Adipocyte (in vitro differentiated cells): ENCODE data around the gene UCKL1.
A peak's percentile ranks its signal among the peaks of the same experiment; 100 is the strongest.

Experiments used
- DNase-seq: peaks from one replicate; pipeline ENCODE4 v3.0.0-alpha.2; 2015; ENCODE audit warnings: low read depth
- H3K27me3 ChIP-seq: replicated peaks from 2 replicates; pipeline ENCODE4 v1.7.0; 2013; ENCODE audit warnings: mild to moderate bottlenecking, low read length, moderate library complexity; ENCODE audit not compliant: control insufficient read depth, insufficient read depth
- H3K36me3 ChIP-seq: 2 replicates; pipeline ENCODE4 v1.7.0; 2013; ENCODE audit warnings: low read length, mild to moderate bottlenecking, moderate library complexity; ENCODE audit not compliant: control insufficient read depth, insufficient read depth, severe bottlenecking
- H3K4me1 ChIP-seq: 2 replicates; pipeline ENCODE4 v1.7.0; 2013; ENCODE audit warnings: mild to moderate bottlenecking, low read length, moderate library complexity; ENCODE audit not compliant: control insufficient read depth, insufficient read depth
- H3K4me3 ChIP-seq: 2 replicates; pipeline ENCODE4 v1.7.0; 2013; ENCODE audit warnings: mild to moderate bottlenecking, low read length, moderate library complexity
- H3K9ac ChIP-seq: 2 replicates; pipeline ENCODE4 v1.7.0; 2013; ENCODE audit warnings: mild to moderate bottlenecking, low read length, moderate library complexity
- H3K9me3 ChIP-seq: 2 replicates; pipeline ENCODE4 v1.7.0; 2013; ENCODE audit warnings: mild to moderate bottlenecking, low read length, moderate library complexity; ENCODE audit not compliant: control insufficient read depth

UCKL1 gene

DNA sequence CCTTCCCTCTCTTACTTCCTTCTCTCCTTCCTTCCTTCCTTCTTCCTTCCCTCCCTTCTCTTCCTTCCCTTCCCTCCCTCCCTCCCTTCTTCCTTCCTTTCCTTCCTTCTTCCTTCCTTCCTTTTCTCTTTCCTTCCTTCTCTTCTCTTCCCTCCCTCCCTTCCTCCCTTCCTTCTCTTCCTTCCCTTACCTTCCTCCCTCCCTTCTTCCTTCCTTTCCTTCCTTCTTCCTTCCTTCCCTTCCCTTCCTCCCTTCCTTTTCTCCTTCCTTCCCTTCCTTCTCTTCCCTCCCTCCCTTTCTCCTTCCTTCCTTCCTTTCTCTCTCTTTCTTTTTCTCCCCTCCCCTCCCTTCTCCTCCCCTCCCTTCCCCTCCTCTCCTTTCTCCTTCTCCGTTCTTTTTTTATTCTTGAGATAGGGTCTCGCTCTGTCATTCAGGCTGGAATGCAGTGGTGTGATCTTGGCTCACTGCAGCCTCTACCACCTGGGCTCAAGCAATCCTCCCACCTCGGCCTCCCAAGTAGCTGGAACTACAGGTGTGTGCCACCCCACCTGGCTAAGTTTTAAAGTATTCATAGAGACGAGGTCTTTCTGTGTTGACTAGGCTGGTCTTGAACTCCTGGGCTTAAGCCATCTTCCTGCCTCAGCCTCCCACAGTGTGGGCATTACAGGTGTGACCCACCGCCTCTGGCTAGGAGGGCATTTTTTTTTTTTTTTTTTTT, 14.7 kb upstream of the UCKL1 start:
- Histone ChIP-seq H3K4me1 (peaks cover 20% of the 10 kb centered on the region), H3K27me3 (no peaks in the 10 kb centered on the region), H3K4me3 (peak overlapping the region; percentile 84), H3K9me3 (no peaks in the 10 kb centered on the region), H3K9ac (peak overlapping the region; percentile 92), H3K36me3 (peaks cover 16% of the 10 kb centered on the region)
- no peak for DNase-seq

GRCh38 chr20:63969838-63970713, 13.9 kb upstream of the UCKL1 start, which contains the start of gene ZNF512B:
TSS of gene ZNF512B (minus strand) at chr20:63969930. CDS start at chr20:63967950, 1,980 bp downstream.
- DNase-seq: peak; percentile 88
- H3K27me3 ChIP-seq: no peaks in the 10 kb centered on the region
- no peaks in the 10 kb centered on the region for H3K9me3 ChIP-seq
- peak within 1 kb of the TSS; percentile 85 for H3K4me3 ChIP-seq
- H3K9ac ChIP-seq: peak within 1 kb of the TSS; percentile 92
- peaks cover 20% of the 10 kb centered on the region for H3K4me1 ChIP-seq
- H3K36me3 ChIP-seq: peaks cover 16% of the 10 kb centered on the region

GRCh38 chr20:63968928-63969760, 12.9 kb upstream of the UCKL1 start:
- no peaks in the 10 kb centered on the region for H3K27me3 ChIP-seq
- H3K9ac ChIP-seq: peak overlapping the region; percentile 91
- peak; percentile 44 for DNase-seq
- H3K4me1 ChIP-seq: peaks cover 18% of the 10 kb centered on the region
- no peaks in the 10 kb centered on the region for H3K9me3 ChIP-seq
- H3K36me3 ChIP-seq: peaks cover 21% of the 10 kb centered on the region
- peak overlapping the region; percentile 85 for H3K4me3 ChIP-seq

DNA sequence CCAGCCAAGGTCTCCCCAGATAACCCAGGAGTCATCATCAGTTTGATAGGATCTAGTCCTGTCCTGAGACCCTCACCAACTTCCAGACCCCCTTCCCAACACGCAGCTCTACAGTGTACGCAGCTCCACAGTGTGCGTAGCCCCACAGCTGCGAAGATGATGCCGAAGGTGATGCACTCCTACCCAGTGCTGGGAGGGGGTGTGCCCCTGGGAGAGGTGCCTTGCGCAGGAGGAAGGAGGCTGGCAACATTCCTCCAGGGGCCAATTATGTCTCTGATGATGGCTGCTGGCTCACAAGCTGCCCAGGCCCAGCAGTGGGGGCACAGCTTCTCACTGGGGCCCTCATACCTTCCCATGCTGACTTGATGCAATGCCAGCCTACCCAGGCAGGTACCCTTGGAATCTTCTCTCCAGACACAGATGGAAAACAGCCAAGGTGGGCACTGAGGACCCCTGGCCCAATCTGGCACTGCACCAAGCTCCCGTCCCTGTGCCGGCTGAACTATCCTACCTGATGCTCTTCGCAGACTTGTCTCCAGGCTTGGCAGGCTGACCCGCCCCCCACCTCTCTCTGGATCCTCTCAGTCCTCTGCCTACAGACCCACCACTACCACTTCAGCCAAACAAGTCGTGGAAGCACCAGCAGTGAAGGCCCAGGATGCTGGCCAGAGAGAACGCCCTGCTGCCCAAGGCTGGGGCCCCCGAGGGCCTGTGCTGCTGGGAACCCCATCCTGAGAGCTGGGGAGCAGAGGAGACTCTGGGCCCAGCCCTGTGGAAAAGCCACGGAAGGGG, 12.1 kb upstream of the UCKL1 start:
- Histone ChIP-seq H3K4me1 (peaks cover 16% of the 10 kb centered on the region), H3K9me3 (no peaks in the 10 kb centered on the region), H3K36me3 (peaks cover 29% of the 10 kb centered on the region), H3K4me3 (peak overlapping the region; percentile 85), H3K9ac (peak overlapping the region; percentile 91), H3K27me3 (no peaks in the 10 kb centered on the region)
- DNase-seq: no peak

GRCh38 chr20:63967330-63968135, 11.3 kb upstream of the UCKL1 start:
- peaks cover 16% of the 10 kb centered on the region for H3K4me1 ChIP-seq
- DNase-seq: no peak
- no peaks in the 10 kb centered on the region for H3K9me3 ChIP-seq
- no peak overlapping the region for H3K4me3 ChIP-seq
- H3K27me3 ChIP-seq: no peaks in the 10 kb centered on the region
- H3K36me3 ChIP-seq: peaks cover 36% of the 10 kb centered on the region
- peak overlapping the region; percentile 91 for H3K9ac ChIP-seq

- Histone ChIP-seq H3K9ac (no peak overlapping the region), H3K4me1 (peaks cover 16% of the 10 kb centered on the region), H3K9me3 (no peaks in the 10 kb centered on the region), H3K4me3 (no peak overlapping the region), H3K36me3 (peaks cover 42% of the 10 kb centered on the region), H3K27me3 (no peaks in the 10 kb centered on the region)
- DNase-seq: no peak
Measured at GRCh38 chr20:63966944-63967322, 10.7 kb upstream of the UCKL1 start.

DNA sequence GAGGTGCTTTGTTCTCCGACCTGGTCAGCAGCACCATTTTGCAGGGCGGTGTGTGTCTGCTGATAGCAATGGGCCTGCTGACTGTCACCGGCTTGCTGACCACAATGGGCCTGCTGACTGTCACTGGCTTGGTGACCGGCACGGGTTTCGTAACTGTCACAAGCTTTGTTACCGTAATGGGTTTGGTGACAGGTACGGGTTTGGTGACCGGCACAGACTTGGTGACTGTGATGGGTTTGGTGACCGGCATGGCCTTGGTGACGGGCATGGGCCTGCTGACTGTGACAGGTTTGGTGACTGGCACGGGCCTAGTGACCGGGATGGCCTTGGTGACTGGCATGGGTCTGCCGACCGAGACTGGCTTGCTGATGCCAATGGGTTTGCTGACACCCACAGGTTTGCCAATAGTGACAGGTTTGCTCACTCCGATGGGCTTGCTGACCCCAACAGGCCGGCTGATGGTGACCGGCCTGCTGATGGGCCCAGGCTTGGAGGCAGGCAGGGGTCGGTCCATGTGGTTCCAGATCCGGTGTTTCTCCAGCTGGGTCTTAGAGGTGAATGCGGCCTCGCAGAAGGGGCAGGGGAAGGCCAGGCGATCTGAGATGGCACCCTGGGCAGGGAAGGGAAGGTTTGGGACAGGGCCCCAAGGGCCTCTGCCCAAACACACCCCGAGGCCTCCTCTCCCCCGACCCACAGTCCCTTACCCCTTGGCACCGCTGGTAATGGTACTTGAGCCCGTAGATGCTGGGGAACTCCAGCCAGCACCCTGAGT, 10.1 kb upstream of the UCKL1 start:
- Histone ChIP-seq H3K4me1 (peaks cover 16% of the 10 kb centered on the region), H3K4me3 (no peak overlapping the region), H3K9me3 (no peaks in the 10 kb centered on the region), H3K36me3 (peaks cover 48% of the 10 kb centered on the region), H3K27me3 (no peaks in the 10 kb centered on the region), H3K9ac (no peak overlapping the region)
- DNase-seq: no peak

DNA sequence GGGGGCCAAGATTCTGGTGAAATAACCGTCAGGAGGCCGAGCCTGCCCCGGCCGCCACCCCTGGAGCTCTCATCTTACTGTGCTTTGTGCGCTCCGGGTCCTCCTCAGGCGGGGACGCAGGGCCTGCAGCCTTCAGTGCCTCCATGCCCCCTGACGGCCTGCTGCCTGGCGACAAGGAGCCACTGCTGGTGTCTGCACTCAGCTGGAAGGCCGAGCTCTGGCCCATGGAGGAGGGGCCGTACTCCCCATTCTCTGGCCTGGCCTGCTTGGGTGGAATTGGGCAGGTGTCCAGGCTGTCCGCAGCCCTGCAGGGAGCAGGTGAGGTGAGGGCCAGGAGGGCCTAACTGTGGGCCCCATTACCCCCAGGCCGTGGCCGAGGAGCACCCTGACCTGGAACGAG, 8.2 kb upstream of the UCKL1 start:
- Histone ChIP-seq H3K36me3 (peaks cover 59% of the 10 kb centered on the region), H3K4me3 (no peak overlapping the region), H3K27me3 (no peaks in the 10 kb centered on the region), H3K4me1 (peaks cover 11% of the 10 kb centered on the region), H3K9ac (no peak overlapping the region), H3K9me3 (no peaks in the 10 kb centered on the region)
- DNase-seq: no peak

DNA sequence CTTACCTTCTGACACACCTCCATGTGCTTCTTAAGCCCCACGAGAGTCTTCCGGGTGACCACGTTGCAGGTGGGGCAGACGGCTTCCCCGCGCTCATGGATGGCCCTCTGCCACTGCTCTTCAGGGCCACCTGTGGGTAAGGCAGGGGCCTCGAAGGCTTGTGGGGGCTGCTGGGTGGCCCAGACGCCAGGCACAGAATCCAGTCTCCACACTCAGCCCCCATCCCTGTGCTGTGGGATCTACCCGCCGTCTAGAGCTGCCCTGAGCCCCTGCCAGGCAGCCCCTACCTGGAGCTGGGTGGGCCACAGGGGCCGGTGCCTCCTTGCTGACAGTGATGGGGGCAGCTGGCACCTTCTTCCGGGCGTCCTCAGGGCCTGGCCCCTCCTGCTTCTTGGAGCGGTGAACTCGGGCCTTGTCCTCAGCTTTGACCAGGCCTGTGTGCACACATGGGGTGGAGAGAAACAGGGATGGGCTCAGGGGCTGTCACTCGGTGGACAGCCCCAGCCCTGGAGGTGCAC, 7.6 kb upstream of the UCKL1 start:
- Histone ChIP-seq H3K4me3 (no peak overlapping the region), H3K4me1 (peaks cover 8% of the 10 kb centered on the region), H3K9ac (no peak overlapping the region), H3K9me3 (no peaks in the 10 kb centered on the region), H3K36me3 (peaks cover 65% of the 10 kb centered on the region), H3K27me3 (no peaks in the 10 kb centered on the region)
- DNase-seq: no peak
